Right renal cortex interstitium (tissue), 3 donors: ENCODE data around the gene DOK6. TPM values are rescaled to one million over a fixed set of nuclear protein-coding genes. Genes with fewer than 3 reads are reported as not detected.

Source experiments
- DNase-seq, 3 donors: peaks; one replicate each; pipeline ENCODE4 v3.0.0-alpha.2; 2013; ENCODE audit warnings: low read depth in 3 of 3, low spot score in 2 of 3
- polyA plus RNA-seq, 3 donors: library from polyadenylated mRNA; unstranded; fragments of 120-200 nt; gene quantifications; one replicate each; pipeline ENCODE4 v1.2.1, GENCODE V29; 2013; ENCODE audit not compliant: insufficient read length in 3 of 3

DOK6 gene
- polyA plus RNA-seq, 3 donors: 20.2 to 20.7 (median 20.4) TPM

- DNase-seq: peak in 1 of 3 donors; percentile 23
Measured at GRCh38 chr18:69674966-69675365, 274.3 kb downstream of the DOK6 start.

- no peak for DNase-seq
Measured at GRCh38 chr18:69677595-69677994, 276.9 kb downstream of the DOK6 start.

DNA sequence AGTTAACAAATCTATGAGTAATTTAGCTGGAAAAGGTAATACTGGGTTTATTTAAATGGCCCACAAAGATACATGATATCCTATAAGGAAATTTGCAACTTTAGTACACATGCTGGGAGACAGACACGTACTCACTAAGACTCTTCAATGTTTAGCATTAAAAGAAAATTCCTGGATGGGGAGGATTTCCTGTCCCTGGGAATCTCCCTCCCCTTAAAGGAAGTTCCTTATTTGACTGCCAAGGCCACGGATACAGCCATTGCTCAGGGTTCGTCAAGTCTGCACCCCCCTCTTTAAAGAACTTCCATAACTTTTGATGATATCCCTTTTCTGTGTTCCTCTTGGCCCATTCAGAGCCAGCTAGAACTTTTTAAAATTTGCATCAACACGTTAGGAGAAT is 279.4 kb downstream of the DOK6 start:
- no peak for DNase-seq

DNA sequence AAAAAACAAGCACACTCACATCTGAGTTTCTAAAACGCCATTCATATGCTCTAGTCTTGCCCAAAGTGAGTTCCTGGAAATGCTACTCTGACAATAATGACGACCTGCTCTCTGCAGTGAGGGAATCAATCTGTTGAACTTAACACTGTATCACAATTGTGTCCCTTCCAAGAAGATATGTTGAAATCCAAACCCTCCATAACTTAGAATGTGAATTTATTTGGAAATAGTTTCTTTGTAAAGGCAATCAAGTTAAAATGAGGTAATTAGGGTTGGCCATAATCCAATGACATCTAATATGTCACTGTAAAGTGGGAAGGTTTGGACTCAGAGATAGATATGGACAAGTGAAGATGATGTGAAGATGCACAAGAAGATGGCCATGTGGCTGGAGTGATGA is 282.5 kb downstream of the DOK6 start:
- no peak for DNase-seq

- DNase-seq: no peak
Measured at GRCh38 chr18:69684789-69685188, 284.1 kb downstream of the DOK6 start.

GRCh38 chr18:69686861-69687260 is 286.2 kb downstream of the DOK6 start:
- DNase-seq: no peak

- no peak for DNase-seq
Measured at GRCh38 chr18:69689121-69689759, 288.6 kb downstream of the DOK6 start.

DNA sequence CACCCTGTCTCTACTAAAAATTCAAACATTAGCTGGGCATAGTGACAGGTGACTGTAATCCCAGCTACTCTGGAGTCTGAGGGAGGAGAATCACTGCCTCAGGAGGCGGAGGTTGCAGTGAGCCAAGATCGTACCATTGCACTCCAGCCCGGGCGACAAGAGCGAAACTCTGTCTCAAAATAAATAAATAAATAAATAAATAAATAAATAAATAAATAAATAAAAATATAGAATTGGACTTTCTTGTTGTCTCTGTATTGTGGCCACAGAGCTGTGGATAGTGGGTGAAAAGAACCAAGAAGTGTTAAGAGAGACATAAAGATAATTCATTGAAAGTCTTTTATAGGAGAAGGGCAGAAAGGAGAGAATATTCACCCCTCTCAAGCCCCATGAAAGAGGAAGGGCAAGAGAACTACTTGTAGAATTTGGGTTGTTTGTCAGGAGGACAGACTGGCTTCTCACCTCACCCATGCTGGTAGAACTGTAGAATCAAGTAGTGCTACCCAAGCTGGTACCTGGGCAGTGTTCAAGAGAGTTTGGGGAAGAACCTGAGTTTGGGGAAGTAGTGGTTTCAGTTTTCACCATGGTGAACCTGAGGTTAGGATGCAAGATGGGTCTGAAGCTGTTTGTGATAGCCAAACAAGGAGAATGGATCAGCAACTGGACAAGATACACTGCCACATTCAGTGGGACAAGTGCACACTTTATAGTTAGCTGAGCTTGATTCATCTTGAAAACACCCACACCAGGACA is 290.5 kb downstream of the DOK6 start:
- no peak for DNase-seq

- no peak for DNase-seq
Measured at GRCh38 chr18:69697069-69697468, 296.4 kb downstream of the DOK6 start.

GRCh38 chr18:69697689-69698088 is 297.0 kb downstream of the DOK6 start:
- no peak for DNase-seq

DNA sequence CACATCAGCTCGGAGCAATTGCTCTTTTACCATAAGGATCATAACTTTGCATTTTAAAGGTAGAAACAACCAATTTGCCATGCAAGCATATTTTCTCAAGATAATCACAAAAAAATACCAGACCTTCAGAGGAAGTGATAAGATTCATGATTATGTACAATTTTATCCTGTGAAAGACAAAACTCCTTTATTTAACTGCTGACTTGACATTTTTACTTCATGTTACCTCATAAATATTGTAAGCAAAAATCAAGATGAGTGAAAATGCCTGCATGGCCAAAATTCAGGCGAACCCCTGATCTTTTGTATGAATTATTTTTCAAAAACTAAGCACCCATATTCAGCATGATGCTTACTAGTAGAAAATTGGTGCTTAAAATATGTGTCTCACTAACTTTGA is 300.6 kb downstream of the DOK6 start:
- DNase-seq: no peak

- DNase-seq: no peak
Measured at GRCh38 chr18:69703461-69703860, 302.8 kb downstream of the DOK6 start.

DNA sequence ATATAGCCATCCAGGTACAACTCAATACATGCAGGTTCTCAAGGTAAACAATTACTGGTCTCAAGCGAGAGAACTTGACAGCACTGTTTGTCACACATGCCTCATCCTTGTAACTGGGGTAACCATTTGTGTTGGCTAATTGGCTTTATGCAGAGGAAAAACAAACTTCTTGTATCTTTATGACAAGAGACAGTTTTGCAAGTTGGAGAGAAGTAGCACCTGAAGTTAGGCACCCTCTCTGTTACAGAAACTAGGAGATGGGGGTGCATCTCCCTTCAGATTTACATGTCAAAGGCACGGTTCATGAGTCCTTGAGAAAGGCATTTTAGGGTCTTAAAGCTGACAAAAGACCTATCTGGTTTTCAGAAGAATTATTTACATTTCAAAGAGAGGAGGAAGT is 305.3 kb downstream of the DOK6 start:
- no peak for DNase-seq

DNA sequence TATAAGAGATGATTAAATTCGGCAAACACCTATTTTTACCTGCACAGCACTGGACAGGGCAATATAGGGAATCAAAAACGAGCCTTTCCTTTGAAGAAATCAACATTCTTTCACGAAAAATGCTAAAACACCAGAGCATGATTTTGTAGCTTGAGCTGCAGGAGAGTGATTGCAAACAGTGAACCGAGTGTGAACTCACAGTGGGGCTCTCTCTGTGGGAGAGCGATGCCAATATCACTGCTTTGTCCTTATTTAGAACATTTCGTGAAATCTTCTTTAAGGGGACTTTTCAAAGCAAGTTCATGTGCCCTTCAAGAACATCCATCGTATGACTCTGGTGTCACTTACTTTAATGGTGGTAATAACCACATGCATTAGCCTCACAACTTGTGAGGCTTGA is 308.2 kb downstream of the DOK6 start:
- DNase-seq: no peak

DNA sequence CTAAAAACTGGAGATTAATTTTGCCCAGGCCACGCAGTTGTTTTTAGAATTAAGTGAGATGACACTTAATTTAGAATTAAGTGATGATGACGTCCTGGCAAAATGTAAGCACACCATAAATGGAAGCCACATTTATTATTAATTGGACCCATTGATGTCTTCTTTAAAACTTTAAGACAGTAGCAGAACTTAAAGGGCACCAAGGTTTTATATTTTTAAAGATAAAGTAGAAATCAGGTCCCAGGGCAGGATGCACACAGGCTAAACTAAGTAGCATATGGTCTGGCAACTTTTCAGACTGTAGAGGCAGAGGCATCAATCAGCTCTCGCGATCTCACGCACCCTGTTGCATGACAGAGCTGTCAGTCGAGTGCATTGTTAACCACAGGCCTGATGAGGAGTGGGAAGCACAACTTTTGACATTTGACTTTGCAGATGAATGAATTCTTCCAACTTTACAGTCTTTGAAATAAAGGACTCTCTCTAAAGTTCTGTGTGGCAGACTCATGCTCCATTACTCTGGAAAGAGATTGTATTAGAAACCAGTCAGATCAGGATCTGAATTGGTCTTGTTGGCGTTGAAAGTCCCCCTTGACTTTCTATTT is 314.6 kb downstream of the DOK6 start:
- no peak for DNase-seq

DNA sequence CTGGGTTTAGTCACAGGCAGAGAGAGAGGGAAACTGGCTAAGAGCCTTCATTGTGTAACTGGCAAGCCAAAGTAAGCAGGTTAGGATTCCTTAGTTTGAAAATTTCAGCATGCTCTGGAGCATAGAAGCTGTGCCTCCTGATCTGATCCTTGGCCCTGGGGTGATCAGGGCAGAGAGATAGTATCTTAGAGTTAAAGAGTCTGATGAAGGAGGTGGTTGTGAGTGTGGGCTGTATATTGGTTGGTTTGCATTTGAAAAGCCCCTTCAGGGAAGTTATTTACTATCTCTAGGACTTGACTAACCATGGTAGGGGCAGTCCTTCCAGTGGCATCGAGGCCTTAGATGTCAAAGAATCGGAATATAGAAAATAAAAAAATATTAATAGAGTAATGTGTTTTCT is 316.9 kb downstream of the DOK6 start:
- no peak for DNase-seq

DNA sequence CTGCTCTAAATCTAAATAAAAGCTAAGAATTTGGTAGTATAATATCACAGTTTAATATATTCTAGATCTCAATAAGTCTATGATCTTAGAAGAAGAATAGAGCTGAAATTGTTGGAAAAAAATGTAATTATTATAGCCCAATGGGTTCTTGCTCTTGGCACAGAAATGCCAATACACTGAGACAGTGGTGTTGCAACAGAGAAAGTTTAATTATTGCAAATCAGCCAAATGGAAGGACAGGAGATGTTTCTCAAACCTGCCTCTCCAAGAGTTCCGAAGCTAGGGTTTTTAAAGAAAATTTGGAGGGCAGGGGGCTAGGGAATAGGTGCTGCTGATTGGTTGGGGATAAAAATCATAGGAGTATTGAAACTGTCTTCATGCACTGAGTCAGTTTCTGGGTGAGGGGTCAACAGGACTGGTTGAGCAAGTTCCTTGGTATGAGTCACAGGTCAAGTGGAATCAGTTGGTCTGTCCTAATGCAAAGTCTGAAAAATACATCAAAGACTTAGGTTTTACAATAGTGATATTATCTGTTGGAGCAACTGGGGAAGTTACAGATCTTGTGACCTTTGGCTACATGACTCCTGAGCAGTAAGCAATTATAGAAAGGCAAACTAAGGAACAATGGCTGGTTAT is 318.3 kb downstream of the DOK6 start:
- DNase-seq: no peak

GRCh38 chr18:69720422-69720821 is 319.7 kb downstream of the DOK6 start:
- no peak for DNase-seq

DNA sequence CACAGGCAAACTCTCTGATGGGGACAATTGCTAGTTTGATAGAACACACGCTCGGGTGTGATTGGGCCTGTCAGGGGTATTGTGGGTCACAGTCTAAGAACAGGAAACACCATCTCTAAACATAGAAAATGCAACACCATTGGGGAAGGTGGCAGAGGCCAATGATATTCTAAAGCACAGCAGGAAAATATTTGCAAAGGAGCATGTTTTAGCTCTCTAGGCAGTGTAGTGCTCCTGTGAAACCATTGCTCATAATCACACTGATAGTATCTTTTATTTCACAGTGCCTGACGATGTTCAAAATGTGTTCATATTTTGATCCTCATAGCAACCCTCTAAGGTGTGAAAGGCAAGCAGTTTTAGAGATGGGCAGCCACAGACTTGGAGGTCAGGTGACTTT is 322.7 kb downstream of the DOK6 start:
- no peak for DNase-seq

GRCh38 chr18:69725009-69725408 is 324.3 kb downstream of the DOK6 start:
- no peak for DNase-seq

DNA sequence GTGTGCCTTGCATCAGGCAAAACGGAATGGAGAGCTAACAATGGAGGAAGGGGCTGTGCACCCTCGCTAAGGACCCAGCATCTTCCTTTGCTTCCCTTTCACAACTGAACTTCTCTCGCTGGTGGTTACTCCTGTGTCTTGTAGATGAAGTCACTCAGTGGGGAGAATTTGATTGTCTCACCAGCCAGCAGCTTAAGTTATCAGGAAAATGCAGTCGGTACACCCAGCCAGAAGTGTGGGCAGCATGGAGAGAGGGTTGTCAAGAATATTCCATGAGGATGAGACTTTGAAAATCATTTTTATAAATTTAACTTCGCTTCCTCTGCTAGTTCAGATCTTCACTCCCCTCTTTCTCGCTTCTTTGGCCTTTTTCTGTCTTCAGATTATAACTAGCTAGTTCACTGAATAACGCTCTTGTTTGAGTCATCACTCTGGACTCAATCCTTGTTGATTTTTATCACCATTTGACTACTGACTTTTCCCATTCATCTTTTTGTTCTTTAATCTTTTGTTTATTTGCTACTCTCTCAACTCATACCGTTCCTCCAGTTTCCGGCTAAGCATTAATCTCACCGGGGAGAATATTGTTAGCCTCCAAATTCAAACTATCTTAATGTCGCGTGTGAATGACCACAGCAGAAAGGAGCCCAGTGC is 325.3 kb downstream of the DOK6 start:
- DNase-seq: no peak
